Measurements from ENCODE around the gene AMOTL1.
"Not testable (repeated sequence)": the region's sequence is repeated elsewhere in the genome, so short reads cannot be mapped to it uniquely, and the experiment has no call there.

AMOTL1 gene

GRCh38 chr11:94791942-94792341 is 23.8 kb downstream of the AMOTL1 start:
- DNase-seq (ENCODE audit: low read depth), result not testable (repeated sequence)

DNA sequence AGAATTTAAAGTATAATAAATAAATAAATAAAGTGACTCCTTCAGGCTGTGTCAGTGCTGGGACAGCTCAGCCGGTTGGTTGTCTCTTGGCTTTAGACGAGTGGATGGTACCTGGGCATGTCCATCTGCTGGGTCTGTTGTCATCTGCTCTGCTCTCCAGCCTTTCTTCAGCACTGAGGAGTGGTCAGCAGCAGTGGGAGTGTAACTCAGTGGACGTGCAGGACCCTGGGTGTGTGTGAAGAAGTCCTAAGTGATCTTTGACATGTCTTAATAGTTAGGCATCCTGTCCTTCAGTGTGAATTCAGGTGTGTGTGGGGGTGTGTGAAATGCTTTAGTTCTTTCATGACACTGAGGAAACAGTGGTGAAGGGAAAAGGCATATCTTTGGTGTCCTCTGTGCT is 24.3 kb downstream of the AMOTL1 start:
- no peak for DNase-seq (ENCODE audit: low read depth)

GRCh38 chr11:94793002-94793401 is 24.8 kb downstream of the AMOTL1 start:
- no peak for DNase-seq (ENCODE audit: low read depth)

- DNase-seq (ENCODE audit: low read depth), result no peak
Measured at GRCh38 chr11:94793822-94794221, 25.7 kb downstream of the AMOTL1 start.

DNA sequence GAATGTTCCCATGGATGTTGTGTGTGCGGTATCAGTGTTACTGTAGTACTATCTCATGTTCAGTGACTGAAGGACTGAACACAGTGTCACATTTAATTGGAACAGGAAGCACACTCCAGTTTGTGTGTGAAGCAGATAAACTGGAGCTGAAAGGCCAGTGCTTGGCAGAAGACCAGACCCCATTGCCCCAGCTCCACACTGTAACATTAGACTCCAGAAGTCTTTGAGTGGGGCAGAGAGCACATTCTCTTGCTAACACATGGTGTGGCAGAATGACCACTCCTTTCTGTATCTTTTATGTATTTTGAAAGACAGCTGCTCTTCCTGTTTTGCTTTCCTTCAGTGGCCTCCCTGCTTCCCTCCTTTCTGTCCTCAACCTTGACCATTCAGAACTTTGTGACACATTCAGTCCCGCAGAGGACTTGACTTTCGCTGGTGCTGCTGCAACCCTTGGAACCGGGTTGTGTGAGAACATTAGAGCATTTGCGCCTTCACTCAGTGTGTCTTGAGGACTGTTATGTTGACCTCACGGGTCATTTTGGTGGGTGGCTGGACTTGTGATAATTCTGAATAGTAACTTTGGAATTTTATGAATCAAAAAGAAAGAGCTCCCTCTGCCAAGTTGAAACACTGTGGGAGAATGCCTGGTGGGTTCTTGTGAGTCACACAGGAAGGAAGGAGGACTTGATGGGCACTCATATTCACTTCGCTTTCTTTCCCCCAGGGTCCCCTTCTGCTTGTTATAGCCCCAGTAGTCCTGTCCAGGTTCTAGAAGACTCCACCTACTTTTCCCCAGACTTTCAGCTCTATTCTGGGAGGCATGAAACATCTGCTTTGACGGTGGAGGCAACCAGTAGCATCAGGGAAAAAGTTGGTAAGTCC is 26.4 kb downstream of the AMOTL1 start:
- peak; percentile 99 for DNase-seq (ENCODE audit: low read depth)

DNA sequence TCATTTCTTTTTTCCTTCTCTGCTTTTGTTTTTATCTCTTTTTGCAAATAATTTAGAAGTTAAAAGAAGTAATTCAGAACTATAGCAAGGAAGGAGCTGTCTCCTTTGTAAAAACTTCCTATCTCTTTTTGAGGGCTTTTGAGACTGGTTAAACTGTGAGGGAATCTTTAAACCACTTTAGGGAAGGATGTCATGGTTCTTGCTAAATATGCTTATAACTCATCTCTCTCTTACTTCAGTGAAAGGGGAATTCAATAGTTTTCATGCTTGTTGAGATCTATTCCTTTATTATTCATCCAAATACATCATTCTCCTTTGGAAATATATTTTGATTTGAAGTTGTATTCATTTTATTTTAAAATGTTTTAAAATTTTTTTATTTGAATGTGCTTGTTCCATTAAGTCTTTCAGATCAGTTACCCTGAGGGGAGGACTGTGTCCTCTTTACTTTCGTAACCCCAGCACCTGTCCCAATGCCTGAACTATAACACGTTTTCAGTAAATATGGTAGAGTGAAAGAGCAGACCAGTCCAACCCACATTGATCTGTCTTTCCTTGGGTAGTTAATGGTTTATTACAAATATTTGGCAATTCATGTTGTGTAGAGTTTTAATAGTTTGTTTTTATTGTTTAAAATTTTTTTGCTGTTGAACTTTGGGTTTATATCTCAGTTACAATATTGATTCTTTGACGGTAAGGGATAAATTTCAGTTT is 27.5 kb downstream of the AMOTL1 start:
- no peak for DNase-seq (ENCODE audit: low read depth)

DNA sequence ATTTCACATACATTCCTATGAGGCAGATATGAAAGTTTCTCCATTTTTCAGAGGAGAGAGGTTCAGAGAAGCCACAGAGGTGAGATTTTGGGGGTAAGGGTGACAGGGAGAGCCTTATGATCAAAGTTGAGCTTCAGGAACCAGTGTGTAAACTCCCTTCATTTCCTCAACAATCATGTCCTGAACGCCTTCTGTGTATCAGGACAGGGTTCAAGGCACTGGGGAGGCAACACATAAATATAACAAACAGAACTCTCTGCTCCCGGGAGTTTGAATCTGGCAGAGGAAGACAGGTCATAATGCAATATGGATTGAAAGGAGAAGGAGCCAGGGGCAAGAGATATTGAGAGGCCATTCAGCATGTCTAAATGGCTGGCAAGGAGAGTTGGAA is 28.0 kb downstream of the AMOTL1 start:
- DNase-seq (ENCODE audit: low read depth), result no peak

GRCh38 chr11:94796863-94797262 is 28.7 kb downstream of the AMOTL1 start:
- DNase-seq (ENCODE audit: low read depth), result no peak

GRCh38 chr11:94799726-94800125 is 31.6 kb downstream of the AMOTL1 start:
- DNase-seq (ENCODE audit: low read depth), result no peak

- no peak for DNase-seq (ENCODE audit: low read depth)
Measured at GRCh38 chr11:94800414-94800813, 32.3 kb downstream of the AMOTL1 start.

DNA sequence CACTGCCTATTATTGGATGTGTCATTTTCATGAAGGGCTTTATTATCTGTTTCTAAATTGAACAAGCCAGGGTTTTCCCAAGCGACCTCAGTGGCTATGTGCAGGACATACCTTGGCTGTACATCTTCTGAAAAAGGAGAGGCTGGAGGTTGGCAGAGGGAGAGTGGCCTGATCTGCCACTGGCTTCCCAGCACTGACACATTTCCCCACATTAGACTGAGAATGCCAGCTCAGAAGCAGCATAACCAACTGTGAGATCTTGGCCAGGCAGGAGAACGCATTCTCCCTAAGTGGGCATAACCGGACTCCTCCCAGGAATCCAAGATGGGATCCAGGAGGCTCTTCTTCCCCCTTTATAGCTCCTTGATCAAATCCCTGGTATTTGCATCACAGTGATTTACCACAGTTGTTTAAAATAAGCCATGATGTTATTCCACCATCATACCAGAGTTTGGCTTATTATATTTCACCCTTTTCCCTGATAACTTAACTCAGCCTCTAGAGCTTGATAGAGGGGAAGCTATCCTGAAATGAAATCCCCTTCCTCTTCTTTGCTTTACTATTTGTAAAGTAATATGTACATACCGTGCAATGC is 33.8 kb downstream of the AMOTL1 start:
- DNase-seq (ENCODE audit: low read depth), result no peak

DNA sequence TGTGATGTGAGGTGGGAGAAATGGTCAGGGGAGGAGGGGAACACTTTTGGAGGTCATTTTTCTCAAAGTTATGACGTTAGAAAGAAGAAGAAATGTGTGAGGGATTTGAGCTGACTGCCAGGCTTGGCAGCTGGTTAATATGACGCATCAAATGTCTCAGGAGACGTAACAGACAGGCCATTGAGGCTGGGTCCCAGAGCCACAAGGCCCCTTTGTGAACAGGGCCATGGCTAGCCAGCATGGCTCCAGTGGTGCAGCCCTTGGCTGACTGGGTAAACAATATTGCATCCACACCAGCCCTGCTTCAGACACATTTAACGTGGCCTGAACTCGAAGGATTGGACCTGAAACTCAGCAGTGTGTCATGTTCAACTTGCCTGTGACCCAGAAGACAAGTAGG is 34.3 kb downstream of the AMOTL1 start:
- DNase-seq (ENCODE audit: low read depth), result no peak

GRCh38 chr11:94803491-94803890 is 35.3 kb downstream of the AMOTL1 start:
- no peak for DNase-seq (ENCODE audit: low read depth)

GRCh38 chr11:94804874-94805273 is 36.7 kb downstream of the AMOTL1 start:
- DNase-seq (ENCODE audit: low read depth), result no peak

- DNase-seq (ENCODE audit: low read depth), result no peak
Measured at GRCh38 chr11:94806014-94806413, 37.9 kb downstream of the AMOTL1 start.

DNA sequence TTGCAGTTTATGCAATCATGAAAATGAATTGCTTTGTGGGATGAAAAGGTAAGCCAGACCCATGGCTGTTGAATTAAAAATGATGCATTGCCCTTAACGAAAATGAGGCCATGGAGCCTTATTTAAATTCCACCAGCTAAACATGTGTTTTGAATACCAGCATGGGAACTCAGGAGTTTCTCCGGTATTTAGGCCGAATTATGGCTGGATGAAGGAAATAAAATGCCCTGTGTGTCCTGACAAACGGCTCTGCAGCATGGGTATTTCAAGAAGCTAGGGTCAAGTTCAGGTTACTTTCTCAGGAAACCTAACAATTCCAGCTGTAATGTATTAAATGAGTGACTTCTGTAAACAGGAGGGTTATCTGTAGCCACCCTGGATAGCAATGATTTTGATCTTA is 38.3 kb downstream of the AMOTL1 start:
- DNase-seq (ENCODE audit: low read depth), result no peak

- DNase-seq (ENCODE audit: low read depth), result no peak
Measured at GRCh38 chr11:94809251-94809650, 41.1 kb downstream of the AMOTL1 start.

DNA sequence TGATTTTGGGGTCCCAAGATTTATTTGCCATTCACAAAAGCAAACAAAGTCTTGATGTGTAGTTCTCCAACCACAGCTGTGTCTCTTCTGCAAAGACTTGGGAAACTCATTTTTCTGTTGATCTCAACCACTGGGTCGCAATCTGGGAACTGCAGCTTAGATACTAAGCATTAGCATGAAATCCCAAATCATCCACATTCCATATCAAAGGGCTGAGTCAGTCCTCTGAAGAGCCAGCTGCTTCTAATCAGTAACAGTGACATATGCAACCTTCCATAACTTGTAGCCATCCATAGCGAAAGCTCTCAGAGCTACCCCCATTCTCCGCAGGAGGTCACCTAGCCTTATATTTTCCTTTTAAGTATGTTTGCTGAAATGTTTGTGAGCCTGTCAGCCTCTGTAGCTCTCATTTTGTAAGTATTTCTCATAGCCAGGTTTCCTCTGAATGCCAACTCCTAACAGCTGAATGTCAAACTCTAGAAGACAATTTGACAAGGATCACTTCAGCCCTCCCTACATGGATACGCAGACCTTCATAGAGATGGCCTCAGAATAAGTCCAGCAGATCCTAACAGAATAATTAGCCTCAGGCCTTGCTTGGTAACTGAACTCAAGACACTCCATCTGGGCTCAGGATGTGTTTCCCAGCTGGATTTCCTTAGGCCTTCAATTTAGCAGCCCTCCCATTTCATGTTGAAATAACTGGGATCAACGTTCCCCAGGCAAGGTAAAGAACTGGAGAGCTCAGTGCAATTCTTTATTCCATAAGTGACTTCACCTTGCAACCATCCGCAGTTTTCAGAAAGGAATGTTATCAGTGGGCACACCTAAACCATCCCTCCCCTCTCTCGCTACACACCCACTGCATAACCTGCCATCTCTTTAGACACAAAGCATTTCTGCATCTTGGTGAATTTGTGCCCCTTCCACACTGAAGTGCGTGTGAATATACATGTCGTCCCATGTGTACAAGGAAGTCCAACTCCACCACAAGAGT is 44.9 kb downstream of the AMOTL1 start:
- not testable (repeated sequence) for DNase-seq (ENCODE audit: low read depth)

GRCh38 chr11:94814272-94814976 is 46.3 kb downstream of the AMOTL1 start:
- no peak for DNase-seq (ENCODE audit: low read depth)

GRCh38 chr11:94815705-94816344 is 47.7 kb downstream of the AMOTL1 start:
- no peak for DNase-seq (ENCODE audit: low read depth)

GRCh38 chr11:94820480-94820879 is 52.3 kb downstream of the AMOTL1 start:
- no peak for DNase-seq (ENCODE audit: low read depth)

Data from HS-27A (cell line).